GM12875 (cell line): ENCODE measurements around the gene FMOD.
"Not testable (repeated sequence)": the region's sequence is repeated elsewhere in the genome, so short reads cannot be mapped to it uniquely, and the experiment has no call there.

Source experiments
- H3K4me3 ChIP-seq: one replicate; pipeline ENCODE4 v1.5.1; 2011; ENCODE audit warnings: low read depth, low read length, control low read depth
- TF ChIP-seq, protein P1 (sequence below): IDR thresholded peaks from 2 replicates; pipeline ENCODE4 v1.5.1; 2011; ENCODE audit warnings: low read depth, mild to moderate bottlenecking, control low read depth, inconsistent platforms, low read length, moderate library complexity, borderline replicate concordance; ENCODE audit not compliant: insufficient read depth

FMOD gene

GRCh38 chr1:203318229-203318517, 32.7 kb downstream of the FMOD start:
- TF ChIP-seq, protein P1, sequence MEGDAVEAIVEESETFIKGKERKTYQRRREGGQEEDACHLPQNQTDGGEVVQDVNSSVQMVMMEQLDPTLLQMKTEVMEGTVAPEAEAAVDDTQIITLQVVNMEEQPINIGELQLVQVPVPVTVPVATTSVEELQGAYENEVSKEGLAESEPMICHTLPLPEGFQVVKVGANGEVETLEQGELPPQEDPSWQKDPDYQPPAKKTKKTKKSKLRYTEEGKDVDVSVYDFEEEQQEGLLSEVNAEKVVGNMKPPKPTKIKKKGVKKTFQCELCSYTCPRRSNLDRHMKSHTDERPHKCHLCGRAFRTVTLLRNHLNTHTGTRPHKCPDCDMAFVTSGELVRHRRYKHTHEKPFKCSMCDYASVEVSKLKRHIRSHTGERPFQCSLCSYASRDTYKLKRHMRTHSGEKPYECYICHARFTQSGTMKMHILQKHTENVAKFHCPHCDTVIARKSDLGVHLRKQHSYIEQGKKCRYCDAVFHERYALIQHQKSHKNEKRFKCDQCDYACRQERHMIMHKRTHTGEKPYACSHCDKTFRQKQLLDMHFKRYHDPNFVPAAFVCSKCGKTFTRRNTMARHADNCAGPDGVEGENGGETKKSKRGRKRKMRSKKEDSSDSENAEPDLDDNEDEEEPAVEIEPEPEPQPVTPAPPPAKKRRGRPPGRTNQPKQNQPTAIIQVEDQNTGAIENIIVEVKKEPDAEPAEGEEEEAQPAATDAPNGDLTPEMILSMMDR, result no peak
- H3K4me3 ChIP-seq, result no peak overlapping the region

DNA sequence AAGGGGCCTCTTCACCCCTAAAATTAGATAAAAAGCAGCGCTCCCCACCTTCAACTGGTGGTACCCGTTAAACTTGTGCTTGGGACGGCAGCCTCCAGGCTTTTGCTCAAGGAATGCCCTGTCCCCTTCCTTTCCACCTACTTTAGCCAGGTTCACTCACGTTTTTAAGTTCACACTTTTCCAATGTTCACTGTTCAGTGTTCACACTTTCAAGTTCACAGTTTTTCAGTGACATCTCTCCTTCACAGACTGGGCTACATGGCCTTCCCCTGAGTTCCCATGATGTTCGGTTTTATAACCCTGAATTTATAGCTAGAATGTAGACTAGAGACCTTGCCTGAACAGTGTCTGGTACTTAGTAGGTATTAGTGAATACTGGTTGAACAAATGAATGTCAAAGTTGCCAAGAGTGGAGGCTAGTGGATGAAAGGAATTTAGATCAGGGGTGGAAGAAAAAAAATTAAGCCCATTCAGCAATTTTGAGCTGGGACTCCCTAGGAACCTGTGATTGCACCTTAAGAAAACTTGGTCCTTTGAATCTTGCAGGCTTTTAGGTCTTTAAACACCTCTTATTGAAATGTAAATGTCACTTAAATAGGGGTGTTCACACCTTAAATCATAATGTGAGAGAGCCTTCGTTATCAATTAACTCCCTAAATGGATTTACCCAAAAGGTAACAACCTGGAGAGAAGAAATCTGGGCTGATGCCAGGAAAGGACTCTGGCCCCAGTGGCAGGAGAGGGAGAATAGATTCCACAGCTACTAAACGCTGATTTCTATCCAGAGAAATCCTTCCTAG, 33.3 kb downstream of the FMOD start:
- no peak overlapping the region for H3K4me3 ChIP-seq
- TF ChIP-seq, protein P1, result no peak

DNA sequence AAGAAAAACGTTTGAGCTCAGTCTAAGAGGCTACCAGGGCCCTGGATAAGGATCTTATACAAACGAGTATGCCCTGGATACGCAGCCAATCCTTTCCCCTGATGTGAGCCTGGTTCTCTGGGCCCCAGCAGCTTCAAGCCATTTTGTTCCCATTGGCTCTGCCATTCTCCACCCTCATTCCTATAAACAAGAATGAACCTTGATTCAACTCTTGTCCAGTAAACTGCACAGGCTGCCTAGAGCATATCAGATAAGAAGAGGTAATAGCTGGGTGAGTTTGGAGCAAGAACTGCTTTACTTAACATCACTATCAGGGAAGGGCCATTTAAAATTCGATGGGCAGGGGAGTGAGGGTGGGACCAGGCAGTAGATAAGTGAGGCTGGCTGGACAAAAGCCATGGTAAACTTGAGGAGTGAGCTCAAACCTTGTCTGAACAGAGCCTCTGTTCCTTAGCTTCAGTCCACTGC, 34.3 kb downstream of the FMOD start:
- H3K4me3 ChIP-seq, result no peak overlapping the region
- TF ChIP-seq, protein P1, result no peak

GRCh38 chr1:203314025-203314759, 36.7 kb downstream of the FMOD start:
- not testable (repeated sequence) for H3K4me3 ChIP-seq

GRCh38 chr1:203311368-203312301, 39.3 kb downstream of the FMOD start:
- no peak overlapping the region for H3K4me3 ChIP-seq
- TF ChIP-seq, protein P1, result no peak

DNA sequence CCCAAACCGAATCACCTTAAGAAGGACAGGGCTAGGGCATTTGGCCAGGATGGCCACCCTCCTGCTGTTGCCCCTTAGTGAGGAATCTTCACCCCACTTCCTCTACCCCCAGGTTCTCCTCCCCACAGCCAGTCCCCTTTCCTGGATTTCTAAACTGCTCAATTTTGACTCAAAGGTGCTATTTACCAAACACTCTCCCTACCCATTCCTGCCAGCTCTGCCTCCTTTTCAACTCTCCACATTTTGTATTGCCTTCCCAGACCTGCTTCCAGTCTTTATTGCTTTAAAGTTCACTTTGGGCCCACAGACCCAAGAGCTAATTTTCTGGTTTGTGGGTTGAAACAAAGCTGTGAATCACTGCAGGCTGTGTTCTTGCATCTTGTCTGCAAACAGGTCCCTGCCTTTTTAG, 42.0 kb downstream of the FMOD start:
- peak overlapping the region; percentile 95 for H3K4me3 ChIP-seq

More for the DNA sequence above, 42.0 kb downstream of the FMOD start:
- TF ChIP-seq, protein P1, result no peak
